Tibial nerve (tissue), 4 donors: ENCODE data around the gene RBM4B. TPM values are rescaled to one million over a fixed set of nuclear protein-coding genes. Genes with fewer than 3 reads are reported as not detected.

ENCODE experiments used
- DNase-seq, 2 donors: peaks; one replicate each; pipeline ENCODE4 v3.0.0-alpha.2; 2019; ENCODE audit warnings: low spot score in 2 of 2
- H3K27ac ChIP-seq, 4 donors: fragments of 200-600 bp; sonication (generic) in 3 of 4; one replicate each; pipeline ENCODE4 v1.5.1; 2017 to 2019; ENCODE audit warnings: mild to moderate bottlenecking in 1 of 4
- H3K27me3 ChIP-seq, 2 donors: fragments of 200-600 bp; sonication (generic) in 1 of 2; one replicate each; pipeline versions ENCODE4 v1.5.1 to v1.6.0; 2017 to 2019
- H3K36me3 ChIP-seq, 3 donors: fragments of 200-600 bp; sonication (generic); one replicate each; pipeline ENCODE4 v1.5.1; 2018 to 2019
- H3K4me1 ChIP-seq, 4 donors: fragments of 200-600 bp; sonication (generic) in 3 of 4; one replicate each; pipeline ENCODE4 v1.5.1; 2017 to 2019
- H3K4me3 ChIP-seq, 4 donors: fragments of 200-600 bp; sonication (generic) in 3 of 4; one replicate each; pipeline ENCODE4 v1.5.1; 2017 to 2019; ENCODE audit warnings: mild to moderate bottlenecking in 1 of 4, moderate library complexity in 1 of 4
- H3K9me3 ChIP-seq, 4 donors: fragments of 200-600 bp; sonication (generic) in 3 of 4; one replicate each; pipeline ENCODE4 v1.5.1; 2017 to 2019
- EP300 ChIP-seq, 2 donors: sonication (generic); formaldehyde crosslinking; IDR thresholded peaks; one replicate each; pipeline ENCODE4 v1.6.1; 2017; ENCODE audit warnings: antibody characterized with exemption in 2 of 2, mild to moderate bottlenecking in 1 of 2
- POLR2A ChIP-seq, 2 donors: fragments of 450-650 bp; IDR thresholded peaks; one replicate each; pipeline ENCODE4 v1.6.1; 2017; ENCODE audit warnings: antibody characterized with exemption in 2 of 2, mild to moderate bottlenecking in 2 of 2, moderate library complexity in 2 of 2
- WGBS, 2 donors: methylation state at CpG; one replicate each; pipeline ENCODE4 v1.1.5; 2018; 5-methylcytosine and 5-hydroxymethylcytosine counted together
- total RNA-seq, 4 donors: library from RNA; depleted of rRNA; stranded (reverse); fragments of >200 nt; gene quantifications; one replicate each; pipeline ENCODE4 v1.1.0, GENCODE V29; 2016
- TF ChIP-seq, protein P1 (sequence below), 5 experiments: fragments of 200-600 bp in 3 of 5; fragments of 450-650 bp in 2 of 5; sonication (generic) in 3 of 5; IDR thresholded peaks; one replicate each; pipeline ENCODE4 v1.5.1; 2016 to 2019; ENCODE audit warnings: antibody characterized with exemption in 5 of 5, mild to moderate bottlenecking in 3 of 5, moderate library complexity in 2 of 5

Gene RBM4B
- total RNA-seq, 4 donors from 2014 or later, result 7.1 to 15.9 (median 12.2) TPM

DNA sequence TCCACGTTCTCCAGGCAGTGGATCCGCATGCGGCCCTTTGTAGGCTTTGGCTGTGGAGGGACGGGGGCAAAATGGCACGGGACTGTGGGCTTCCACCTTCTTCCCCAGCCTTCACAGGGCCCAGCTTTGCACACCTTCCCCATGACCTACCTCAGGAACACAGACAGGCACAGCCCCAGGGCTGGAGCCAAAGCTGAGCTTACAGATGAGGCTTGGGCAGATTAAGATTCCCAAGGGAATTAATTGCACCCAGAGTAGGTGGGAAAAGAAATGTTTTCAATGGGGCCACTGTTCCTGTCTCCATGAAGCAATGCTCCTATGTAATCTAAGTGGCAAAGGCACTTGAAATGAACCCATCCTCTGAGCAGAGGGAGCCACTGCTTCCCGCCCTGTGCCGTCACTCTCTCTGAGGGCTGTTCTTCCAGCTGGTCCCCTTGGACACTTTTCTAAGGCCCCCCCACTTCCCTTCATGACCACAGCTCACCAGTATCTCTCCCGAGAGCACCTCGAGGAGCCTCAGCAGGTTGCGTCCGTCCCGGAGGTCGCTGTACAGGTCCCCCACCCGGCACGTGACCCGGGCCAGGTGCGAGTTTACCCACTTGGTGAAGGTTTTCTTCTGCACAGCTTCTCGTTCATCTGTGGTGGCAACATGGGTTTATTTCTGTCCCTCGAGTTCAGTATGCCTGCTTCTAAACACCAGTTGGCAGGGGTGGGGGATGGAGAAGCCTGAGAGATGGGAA lies 37.8 kb upstream of the RBM4B start:
- Histone ChIP-seq H3K27me3 (peaks cover 0 to 8% of the 10 kb centered on the region in 2 donors), H3K27ac (no peak overlapping the region), H3K36me3 (peaks cover 0 to 7% (median 0%) of the 10 kb centered on the region in 3 donors), H3K9me3 (no peaks in the 10 kb centered on the region), H3K4me1 (no peaks in the 10 kb centered on the region), H3K4me3 (no peak overlapping the region)
- 92 to 94% methylated on average over 19 of the region's 19 CpGs for WGBS, 2 donors
- no peak for DNase-seq
- TF ChIP-seq POLR2A (IDR thresholded peaks at IDR 0.05) (no peak), EP300 (IDR thresholded peaks at IDR 0.05) (no peak)
- TF ChIP-seq, protein P1, sequence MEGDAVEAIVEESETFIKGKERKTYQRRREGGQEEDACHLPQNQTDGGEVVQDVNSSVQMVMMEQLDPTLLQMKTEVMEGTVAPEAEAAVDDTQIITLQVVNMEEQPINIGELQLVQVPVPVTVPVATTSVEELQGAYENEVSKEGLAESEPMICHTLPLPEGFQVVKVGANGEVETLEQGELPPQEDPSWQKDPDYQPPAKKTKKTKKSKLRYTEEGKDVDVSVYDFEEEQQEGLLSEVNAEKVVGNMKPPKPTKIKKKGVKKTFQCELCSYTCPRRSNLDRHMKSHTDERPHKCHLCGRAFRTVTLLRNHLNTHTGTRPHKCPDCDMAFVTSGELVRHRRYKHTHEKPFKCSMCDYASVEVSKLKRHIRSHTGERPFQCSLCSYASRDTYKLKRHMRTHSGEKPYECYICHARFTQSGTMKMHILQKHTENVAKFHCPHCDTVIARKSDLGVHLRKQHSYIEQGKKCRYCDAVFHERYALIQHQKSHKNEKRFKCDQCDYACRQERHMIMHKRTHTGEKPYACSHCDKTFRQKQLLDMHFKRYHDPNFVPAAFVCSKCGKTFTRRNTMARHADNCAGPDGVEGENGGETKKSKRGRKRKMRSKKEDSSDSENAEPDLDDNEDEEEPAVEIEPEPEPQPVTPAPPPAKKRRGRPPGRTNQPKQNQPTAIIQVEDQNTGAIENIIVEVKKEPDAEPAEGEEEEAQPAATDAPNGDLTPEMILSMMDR (IDR thresholded peaks at IDR 0.05), result no peak

DNA sequence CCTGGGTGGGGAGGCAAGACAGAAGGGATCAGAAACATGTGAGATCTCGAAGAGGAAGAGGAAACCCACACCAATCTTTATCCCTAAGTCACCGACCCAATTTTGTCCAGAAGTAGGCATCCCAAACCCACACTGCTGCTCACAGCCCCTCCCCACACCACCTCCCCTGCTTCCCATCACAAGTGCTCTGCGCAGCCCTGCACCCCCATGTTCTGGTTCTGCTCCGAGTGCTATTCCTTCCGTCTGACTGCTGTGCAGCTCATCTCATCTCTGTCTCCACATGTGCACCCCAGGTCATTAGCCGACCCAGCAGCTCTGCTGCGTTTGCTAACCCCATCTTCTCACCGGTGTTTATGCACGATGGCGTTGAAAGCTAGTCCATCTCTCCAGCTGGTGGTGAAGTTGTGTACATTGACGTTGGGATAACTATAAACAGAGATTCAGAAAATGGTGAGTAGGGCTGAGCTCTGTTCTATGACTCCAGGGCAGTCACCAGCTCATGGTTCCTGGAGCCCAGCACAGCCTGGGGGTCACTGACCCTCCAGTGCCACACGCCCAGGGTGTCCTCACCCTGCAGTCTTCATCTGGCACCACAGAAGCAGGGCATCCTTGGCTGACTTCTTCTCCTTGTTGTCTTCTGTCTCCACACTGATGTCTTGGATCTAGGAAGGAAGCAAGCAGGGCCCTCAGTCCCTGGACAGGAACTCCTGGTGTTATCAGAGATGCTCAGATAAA lies 36.2 kb upstream of the RBM4B start:
- Histone ChIP-seq H3K36me3 (peaks cover 0 to 7% (median 0%) of the 10 kb centered on the region in 3 donors), H3K27me3 (peaks cover 0 to 3% of the 10 kb centered on the region in 2 donors), H3K27ac (no peak overlapping the region), H3K4me1 (no peaks in the 10 kb centered on the region), H3K4me3 (no peak overlapping the region), H3K9me3 (no peaks in the 10 kb centered on the region)
- no peak for DNase-seq
- TF ChIP-seq EP300 (IDR thresholded peaks at IDR 0.05) (no peak), POLR2A (IDR thresholded peaks at IDR 0.05) (no peak)
- TF ChIP-seq, protein P1 (IDR thresholded peaks at IDR 0.05), result no peak
- WGBS, 2 donors, result 76 to 87% methylated on average over 12 of the region's 12 CpGs

DNA sequence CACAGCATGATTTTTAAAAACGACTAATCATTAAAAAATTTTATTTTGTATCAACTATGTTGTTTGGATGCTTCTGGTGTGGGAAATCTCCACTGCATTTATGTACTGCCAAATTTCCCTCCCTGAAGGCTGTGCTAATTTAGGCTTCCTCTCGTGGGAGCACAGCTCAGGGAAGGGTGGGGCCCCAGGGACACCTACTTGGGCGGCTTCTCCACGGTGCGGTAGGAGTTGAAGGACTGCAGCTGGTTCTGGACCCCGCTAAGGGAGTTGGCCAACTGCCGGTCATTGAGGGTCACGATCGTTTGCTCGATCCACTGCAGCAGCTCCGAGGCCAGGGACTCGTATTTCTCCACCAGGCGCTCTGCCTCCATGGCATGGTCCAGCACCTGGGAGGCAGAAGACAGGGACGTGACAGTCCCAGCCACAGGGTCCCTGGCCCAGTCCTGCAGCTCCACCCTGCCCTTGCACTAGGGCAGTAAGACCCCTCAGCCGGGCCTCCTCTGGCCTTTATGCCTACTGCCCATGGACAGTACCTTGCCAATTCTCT lies 32.8 kb upstream of the RBM4B start:
- 82 to 86% methylated on average over 14 to 15 of the region's 15 CpGs for WGBS, 2 donors
- Histone ChIP-seq H3K36me3 (peaks cover 0 to 7% (median 0%) of the 10 kb centered on the region in 3 donors), H3K27ac (no peak overlapping the region), H3K9me3 (no peaks in the 10 kb centered on the region), H3K27me3 (no peaks in the 10 kb centered on the region), H3K4me3 (no peak overlapping the region), H3K4me1 (no peaks in the 10 kb centered on the region)
- TF ChIP-seq, protein P1 (IDR thresholded peaks at IDR 0.05), result no peak
- TF ChIP-seq POLR2A (IDR thresholded peaks at IDR 0.05) (no peak), EP300 (IDR thresholded peaks at IDR 0.05) (no peak)
- no peak for DNase-seq

DNA sequence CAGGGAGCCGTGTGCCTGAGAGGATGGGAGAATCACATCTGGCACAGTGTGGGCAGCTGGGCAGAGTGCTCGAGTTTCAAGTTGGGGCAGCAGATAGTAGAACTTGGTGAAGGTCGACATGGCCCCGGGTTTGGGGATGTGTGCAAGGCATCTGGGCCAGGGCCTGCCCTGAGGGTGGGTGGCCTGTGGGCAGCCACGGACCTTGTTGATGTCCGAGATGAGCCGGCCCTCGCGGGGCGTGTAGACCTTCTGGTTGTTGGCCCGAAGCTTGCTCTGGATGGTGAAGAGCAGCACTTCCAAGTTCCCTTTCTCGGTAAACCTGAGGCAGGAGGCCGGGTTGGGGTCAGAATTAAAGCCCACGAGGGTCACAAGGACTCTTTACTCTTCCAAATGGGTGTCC lies 31.0 kb upstream of the RBM4B start:
- no peaks in the 10 kb centered on the region for H3K27me3 ChIP-seq
- no peak for DNase-seq
- H3K4me1 ChIP-seq, result no peaks in the 10 kb centered on the region
- peaks cover 0 to 5% (median 0%) of the 10 kb centered on the region in 3 donors for H3K36me3 ChIP-seq
- no peak overlapping the region for H3K4me3 ChIP-seq
- WGBS, 2 donors, result 90% methylated on average over 14 of the region's 14 CpGs
- no peak overlapping the region for H3K27ac ChIP-seq
- no peaks in the 10 kb centered on the region for H3K9me3 ChIP-seq
- no peak for TF ChIP-seq POLR2A (IDR thresholded peaks at IDR 0.05)
- TF ChIP-seq, protein P1 (IDR thresholded peaks at IDR 0.05), result no peak
- TF ChIP-seq EP300 (IDR thresholded peaks at IDR 0.05), result no peak

DNA sequence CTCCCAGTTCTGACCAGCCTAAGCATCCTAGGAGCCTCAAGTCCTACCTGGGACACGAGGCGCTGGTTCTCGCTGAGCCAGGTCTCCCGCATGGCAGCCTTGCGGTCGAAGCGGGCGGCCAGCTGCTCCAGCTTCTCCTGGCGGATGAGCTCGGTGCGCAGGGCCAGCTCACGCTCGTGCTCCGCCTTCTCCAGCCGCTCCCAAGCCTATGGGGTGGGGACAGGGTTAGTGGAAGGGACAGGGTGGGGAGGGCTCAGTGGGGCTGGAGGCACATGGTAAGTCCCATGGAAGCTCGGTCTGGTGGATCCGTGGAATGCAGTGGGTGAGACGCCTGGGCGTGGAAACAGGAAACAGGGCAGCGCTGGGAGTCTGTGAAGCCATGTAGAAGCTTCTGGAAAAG lies 30.4 kb upstream of the RBM4B start:
- Histone ChIP-seq H3K4me1 (no peaks in the 10 kb centered on the region), H3K9me3 (no peaks in the 10 kb centered on the region), H3K36me3 (no peaks in the 10 kb centered on the region), H3K27me3 (no peaks in the 10 kb centered on the region), H3K27ac (no peak overlapping the region), H3K4me3 (no peak overlapping the region)
- 78 to 90% methylated on average over 20 of the region's 20 CpGs for WGBS, 2 donors
- DNase-seq, result no peak
- TF ChIP-seq, protein P1 (IDR thresholded peaks at IDR 0.05), result no peak
- TF ChIP-seq EP300 (IDR thresholded peaks at IDR 0.05), result no peak
- TF ChIP-seq POLR2A (IDR thresholded peaks at IDR 0.05), result no peak
